Measurements from ENCODE around the gene ZNF511.

The ZNF511 gene

GRCh38 chr10:133274751-133275683 lies 33.7 kb upstream of the ZNF511 start:
- DNase-seq, result peak; percentile 89 to 90

DNA sequence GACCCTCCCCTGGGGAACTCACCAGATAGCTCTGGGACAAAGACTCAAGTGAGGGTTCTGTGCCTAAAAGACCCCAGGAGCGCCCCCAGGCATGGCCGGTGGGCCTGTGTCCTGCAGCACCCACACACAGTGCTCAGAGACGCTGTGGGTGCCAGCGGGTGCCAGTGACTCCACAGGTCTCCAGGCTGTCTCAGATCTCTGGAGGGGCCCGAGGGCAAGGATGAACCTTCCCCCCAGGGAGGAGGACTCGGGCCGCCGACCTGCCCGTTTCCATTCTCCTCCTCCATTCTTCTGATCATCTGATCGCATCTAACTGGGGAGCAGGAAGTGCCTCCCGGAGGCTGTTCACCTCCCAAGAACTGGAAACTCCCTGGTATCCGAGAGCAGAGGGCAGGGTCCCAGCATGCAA lies 33.0 kb upstream of the ZNF511 start:
- peak; percentile 76 to 81 for DNase-seq

- no peak for DNase-seq
Observed at GRCh38 chr10:133276100-133276434, 32.6 kb upstream of the ZNF511 start.

DNA sequence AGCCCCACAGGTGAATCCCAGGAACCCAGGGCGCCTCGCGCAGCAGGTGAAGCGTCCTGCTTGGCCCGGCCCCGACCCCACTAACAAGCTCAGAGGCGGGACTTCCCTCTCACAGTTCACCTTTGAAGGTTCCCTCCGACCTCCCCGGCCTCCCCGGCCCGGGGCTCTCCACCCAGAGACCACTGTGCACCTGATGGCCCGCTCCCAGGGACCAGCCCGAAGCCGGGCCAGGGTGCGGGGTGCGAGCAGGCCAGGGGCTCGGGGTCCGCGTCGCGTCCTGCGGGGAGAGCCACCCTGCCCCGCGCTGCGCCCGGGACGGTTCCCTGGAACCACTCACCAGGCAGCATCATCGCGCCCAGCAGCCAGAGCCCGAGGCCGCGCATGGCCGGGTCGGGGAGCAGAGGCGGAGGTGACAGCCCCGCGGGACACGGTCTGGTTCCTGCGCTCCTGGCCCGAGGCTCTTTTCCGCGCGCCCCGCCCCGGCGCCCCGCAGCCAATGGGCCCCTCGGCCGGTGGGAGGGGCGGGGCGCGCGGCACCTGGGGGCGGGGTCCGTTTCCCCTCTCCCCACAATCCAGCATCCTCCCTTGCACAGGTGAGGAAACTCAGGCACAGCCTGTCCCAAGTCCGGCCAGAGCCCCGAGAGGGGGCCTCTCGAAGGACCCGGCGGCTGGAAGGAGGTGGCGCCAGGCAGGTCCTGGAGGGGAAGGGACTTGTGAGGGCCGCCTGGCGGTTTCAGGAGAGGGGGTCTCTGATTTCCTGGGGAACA lies 32.1 kb upstream of the ZNF511 start, which contains the start of gene ADAM8:
Gene ADAM8 (minus strand): TSS at position 434 of the 767 bp plus-strand sequence. CDS start 51 bp downstream, at position 383.
- DNase-seq, result peak; percentile 82 to 88

- no peak for DNase-seq
Observed at GRCh38 chr10:133277277-133277992, 31.3 kb upstream of the ZNF511 start.

DNA sequence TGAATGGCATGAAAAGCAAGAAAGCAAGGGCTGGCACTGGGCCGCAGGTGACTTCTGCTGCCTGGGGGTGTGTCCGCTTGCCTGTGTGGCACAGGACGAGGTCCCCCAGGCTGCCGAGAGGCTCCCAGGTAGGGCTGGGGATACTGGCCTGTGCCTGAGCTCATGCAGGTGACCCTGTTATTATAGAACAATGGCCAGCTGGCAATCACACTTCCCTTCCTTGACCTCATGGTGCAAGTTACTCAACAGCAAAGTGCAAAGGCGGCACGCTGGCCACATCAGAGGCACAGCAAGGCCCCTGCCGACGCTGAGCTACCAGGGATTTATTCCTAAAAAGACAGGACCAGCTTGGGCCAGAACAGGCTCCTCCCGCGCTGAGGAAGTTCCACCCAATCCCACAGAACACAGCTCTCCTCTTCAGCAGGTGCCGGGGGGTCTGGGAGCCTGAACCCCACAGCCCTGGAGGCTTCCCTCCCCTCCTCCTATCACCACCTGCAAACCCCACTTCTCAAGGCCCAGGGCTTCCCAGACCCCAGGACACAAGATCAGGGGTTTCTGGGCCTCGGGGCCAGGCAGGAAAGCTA lies 30.6 kb upstream of the ZNF511 start:
- no peak for DNase-seq

- peak; percentile 70 to 73 for DNase-seq
Observed at GRCh38 chr10:133278577-133279265, 30.0 kb upstream of the ZNF511 start.

- DNase-seq, result no peak
Observed at GRCh38 chr10:133279326-133280226, 29.1 kb upstream of the ZNF511 start.

DNA sequence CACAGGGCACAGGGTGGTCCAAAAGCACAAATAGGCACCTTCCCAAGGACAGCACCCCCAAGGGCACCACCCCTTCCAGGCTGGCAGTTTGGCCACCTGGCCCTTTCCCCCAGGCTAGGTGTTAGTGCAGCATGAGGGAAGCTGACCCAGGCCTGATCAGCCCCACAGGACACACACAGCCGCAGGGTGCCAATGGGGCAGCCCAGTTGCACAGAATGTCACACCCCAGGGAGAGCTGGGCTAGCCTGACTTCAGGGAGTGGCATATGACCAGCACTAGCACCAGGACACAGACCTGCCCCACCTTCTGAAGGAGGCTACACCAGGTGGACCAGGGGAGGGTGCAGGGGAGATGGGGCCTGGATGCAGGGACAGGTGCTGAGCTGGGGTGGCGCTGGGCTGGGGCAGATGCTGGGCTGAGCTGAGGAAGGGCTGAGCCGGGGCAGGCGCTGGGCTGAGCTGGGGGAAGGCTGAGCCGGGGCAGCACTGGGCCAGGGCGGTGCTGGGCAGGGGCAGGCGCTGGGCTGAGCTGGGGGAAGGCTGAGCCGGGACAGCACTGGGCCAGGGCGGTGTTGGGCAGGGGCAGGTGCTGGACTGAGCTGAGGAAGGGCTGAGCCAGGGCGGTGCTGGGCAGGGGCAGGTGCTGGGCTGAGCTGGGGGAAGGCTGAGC lies 28.2 kb upstream of the ZNF511 start:
- DNase-seq, result no peak

DNA sequence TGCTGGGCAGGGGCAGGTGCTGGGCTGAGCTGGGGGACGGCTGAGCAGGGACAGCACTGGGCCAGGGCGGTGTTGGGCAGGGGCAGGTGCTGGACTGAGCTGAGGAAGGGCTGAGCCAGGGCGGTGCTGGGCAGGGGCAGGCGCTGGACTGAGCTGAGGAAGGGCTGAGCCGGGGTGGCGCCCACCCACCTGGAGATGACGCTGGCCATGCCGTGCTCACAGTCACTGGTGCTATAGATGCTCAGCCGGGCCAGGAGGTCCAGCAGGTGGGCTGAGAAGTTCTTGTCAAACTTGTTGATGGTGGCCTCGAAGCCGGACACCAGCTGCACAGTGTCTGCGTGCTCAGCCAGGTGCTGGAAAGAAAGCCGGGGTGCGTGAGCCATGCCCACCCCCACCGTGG lies 27.6 kb upstream of the ZNF511 start:
- DNase-seq, result no peak

GRCh38 chr10:133281628-133282372 lies 26.9 kb upstream of the ZNF511 start:
- DNase-seq, result no peak

- DNase-seq, result no peak
Observed at GRCh38 chr10:133282846-133283390, 25.8 kb upstream of the ZNF511 start.

DNA sequence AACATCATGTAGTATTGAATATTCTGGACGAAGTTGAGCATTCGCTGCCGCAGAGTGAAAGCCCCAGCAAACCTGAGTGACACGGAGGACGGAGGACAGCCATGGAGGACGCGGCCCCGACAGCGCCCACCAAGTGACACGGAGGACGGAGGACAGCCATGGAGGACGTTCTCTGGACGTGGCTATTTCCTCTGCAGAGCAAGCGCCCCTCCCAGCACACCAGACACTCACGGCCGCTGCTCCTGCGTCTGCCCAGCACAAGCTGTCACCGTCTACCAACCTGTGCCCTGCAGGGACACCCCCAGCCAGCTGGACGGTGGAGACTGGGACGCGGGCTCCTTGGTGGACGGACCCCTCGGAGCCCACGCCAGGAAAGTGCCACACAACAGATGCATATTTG lies 24.8 kb upstream of the ZNF511 start:
- DNase-seq, result no peak

DNA sequence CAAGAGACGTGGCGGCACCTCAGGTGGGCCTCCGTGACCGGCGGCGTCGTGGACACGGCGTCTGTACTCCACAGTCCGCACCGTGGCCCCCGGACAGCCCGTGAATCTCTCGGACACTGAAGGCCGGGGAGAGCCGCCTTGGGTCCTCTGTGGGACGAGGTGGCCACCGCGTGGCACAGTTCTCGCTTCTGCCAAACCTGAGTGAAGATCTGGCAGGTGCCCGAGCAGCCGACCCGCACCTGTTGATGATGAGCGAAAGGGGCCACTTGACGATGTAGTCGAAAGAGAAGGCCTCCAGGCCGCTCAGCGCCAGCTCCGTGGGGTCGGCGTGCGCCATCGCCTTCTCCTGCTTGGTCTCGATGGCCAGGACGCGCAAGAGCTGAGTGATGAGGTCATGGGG lies 23.5 kb upstream of the ZNF511 start:
- DNase-seq, result no peak

DNA sequence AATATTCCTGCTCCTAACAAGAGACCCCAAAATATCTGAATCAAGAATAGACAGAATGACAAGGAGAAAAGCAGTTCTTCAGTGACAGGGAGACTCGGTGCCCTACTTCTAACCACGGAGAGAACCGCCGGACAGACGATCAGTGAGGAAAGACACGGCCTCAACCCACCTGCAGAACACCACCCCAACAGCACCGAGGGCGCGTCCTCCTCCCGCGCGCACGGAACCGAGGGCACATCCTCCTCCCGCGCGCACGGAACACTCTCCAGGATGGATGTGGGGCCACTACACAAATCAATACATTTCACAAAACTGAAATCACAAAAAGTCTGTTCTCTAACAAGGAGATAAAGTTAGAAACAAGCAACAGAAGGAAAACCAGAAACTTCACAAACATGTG lies 22.3 kb upstream of the ZNF511 start:
- DNase-seq, result no peak

DNA sequence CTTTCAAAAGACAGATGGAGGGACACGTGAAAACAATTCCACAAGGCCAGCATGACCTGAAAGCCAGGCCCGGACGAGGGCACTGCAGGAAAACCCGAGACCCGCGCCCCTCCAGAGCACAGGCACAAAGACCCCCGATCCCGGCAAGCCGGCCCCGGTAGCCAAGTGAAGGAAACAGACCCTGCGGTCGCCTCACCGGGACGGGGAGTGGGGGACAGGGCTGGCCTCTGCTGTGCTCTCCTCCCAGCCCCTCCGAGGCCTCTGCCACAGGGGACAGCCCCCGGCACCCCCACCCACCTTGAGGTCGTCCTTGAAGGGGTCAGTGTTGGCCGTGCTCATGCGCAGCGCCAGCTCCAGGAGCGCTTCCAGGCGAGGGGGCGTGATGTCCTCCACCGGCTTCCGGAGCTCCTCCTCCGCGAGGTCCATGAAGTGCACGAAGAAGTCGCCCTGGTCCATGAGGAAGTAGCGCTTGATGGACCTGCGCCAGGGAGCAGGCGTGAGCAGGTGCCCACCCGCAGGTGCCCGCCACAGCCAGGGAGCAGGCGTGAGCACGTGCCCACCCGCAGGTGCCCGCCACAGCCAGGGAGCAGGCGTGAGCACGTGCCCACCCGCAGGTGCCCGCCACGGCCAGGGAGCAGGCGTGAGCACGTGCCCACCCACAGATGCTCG lies 20.7 kb upstream of the ZNF511 start:
- no peak for DNase-seq

GRCh38 chr10:133289761-133290160 lies 19.0 kb upstream of the ZNF511 start:
- no peak for DNase-seq

- DNase-seq, result peak in 1 of 2 experiments; percentile 42
Observed at GRCh38 chr10:133292919-133293809, 15.6 kb upstream of the ZNF511 start.
